ENCODE results near the gene WFS1. TPM values are rescaled to one million over a fixed set of nuclear protein-coding genes. Genes with fewer than 3 reads are reported as not detected.
A peak's percentile ranks its signal among the peaks of the same experiment; 100 is the strongest.

The WFS1 gene
- polyA plus RNA-seq, 4 donors: 4.1 to 35.1 (median 12.2) TPM

- 83 to 88% (median 84%) methylated on average over 16 of the region's 16 CpGs for WGBS, 3 donors
- no peak overlapping the region for H3K4me3 ChIP-seq (ENCODE audit: low read depth in 1 of 3, low read length in 3 of 3)
- H3K27me3 ChIP-seq (ENCODE audit: control insufficient read depth in 3 of 3, insufficient read depth in 3 of 3, low read length in 3 of 3): peaks cover 0 to 18% (median 3%) of the 10 kb centered on the region in 3 donors
- H3K4me1 ChIP-seq (ENCODE audit: control insufficient read depth in 3 of 3, insufficient read depth in 2 of 3, low read depth in 1 of 3, low read length in 2 of 3): no peaks in the 10 kb centered on the region
- no peaks in the 10 kb centered on the region for H3K36me3 ChIP-seq (ENCODE audit: control insufficient read depth in 3 of 3, insufficient read depth in 2 of 3, low read depth in 1 of 3, low read length in 3 of 3)
- H3K9me3 ChIP-seq (ENCODE audit: control insufficient read depth in 2 of 2, insufficient read depth in 1 of 2, low read depth in 1 of 2, low read length in 1 of 2): peaks cover 0 to 4% of the 10 kb centered on the region in 2 donors
- no peak overlapping the region for H3K27ac ChIP-seq (ENCODE audit: low read depth in 1 of 3, low read length in 2 of 3)
- DNase-seq (no peak), FAIRE-seq (no peak)
Measured at GRCh38 chr4:6241062-6241845, 28.4 kb upstream of the WFS1 start.

DNA sequence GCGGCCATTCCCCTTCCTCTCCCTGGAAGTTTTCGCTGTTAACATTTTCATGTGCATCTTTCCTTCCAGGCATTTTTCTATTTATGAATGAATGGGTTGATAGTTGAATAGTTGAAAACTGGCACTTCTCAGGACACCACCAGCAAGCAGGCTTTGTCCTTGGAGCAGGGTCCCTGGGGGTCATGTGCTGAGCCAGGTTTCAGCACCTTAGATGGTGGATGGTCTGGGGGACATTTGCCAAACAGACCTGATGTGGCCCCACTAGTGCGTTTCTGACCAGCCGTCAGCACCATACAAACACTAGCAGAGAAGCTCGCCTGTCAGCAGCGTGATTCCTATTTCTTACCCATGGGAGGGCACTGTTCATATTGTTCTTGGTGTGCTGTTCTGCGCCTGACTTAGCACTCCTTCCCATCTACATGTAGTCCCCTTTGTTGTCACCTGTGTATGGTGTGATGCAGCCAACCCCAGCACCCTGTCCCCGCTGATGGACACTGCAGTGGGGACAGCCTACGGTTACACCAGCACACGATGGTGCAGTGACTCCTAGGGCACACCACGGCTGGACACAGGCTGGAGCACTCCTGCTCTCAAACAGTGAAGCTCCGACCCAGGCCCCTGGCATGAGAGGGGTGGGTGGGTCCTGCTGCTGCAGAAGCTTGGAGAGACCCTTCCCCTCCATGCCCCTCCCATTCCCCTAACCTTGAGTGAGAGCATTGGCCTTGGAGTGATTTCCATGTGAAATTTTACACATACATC lies 27.2 kb upstream of the WFS1 start:
- H3K9me3 ChIP-seq (ENCODE audit: control insufficient read depth in 2 of 2, insufficient read depth in 1 of 2, low read depth in 1 of 2, low read length in 1 of 2): peaks cover 0 to 4% of the 10 kb centered on the region in 2 donors
- 74 to 81% (median 77%) methylated on average over 12 of the region's 12 CpGs for WGBS, 3 donors
- no peaks in the 10 kb centered on the region for H3K4me1 ChIP-seq (ENCODE audit: control insufficient read depth in 3 of 3, insufficient read depth in 2 of 3, low read depth in 1 of 3, low read length in 2 of 3)
- DNase-seq: no peak
- FAIRE-seq: no peak
- H3K36me3 ChIP-seq (ENCODE audit: control insufficient read depth in 3 of 3, insufficient read depth in 2 of 3, low read depth in 1 of 3, low read length in 3 of 3): no peaks in the 10 kb centered on the region
- peaks cover 0 to 22% (median 8%) of the 10 kb centered on the region in 3 donors for H3K27me3 ChIP-seq (ENCODE audit: control insufficient read depth in 3 of 3, insufficient read depth in 3 of 3, low read length in 3 of 3)
- no peak overlapping the region for H3K4me3 ChIP-seq (ENCODE audit: low read depth in 1 of 3, low read length in 3 of 3)
- no peak overlapping the region for H3K27ac ChIP-seq (ENCODE audit: low read depth in 1 of 3, low read length in 2 of 3)

DNA sequence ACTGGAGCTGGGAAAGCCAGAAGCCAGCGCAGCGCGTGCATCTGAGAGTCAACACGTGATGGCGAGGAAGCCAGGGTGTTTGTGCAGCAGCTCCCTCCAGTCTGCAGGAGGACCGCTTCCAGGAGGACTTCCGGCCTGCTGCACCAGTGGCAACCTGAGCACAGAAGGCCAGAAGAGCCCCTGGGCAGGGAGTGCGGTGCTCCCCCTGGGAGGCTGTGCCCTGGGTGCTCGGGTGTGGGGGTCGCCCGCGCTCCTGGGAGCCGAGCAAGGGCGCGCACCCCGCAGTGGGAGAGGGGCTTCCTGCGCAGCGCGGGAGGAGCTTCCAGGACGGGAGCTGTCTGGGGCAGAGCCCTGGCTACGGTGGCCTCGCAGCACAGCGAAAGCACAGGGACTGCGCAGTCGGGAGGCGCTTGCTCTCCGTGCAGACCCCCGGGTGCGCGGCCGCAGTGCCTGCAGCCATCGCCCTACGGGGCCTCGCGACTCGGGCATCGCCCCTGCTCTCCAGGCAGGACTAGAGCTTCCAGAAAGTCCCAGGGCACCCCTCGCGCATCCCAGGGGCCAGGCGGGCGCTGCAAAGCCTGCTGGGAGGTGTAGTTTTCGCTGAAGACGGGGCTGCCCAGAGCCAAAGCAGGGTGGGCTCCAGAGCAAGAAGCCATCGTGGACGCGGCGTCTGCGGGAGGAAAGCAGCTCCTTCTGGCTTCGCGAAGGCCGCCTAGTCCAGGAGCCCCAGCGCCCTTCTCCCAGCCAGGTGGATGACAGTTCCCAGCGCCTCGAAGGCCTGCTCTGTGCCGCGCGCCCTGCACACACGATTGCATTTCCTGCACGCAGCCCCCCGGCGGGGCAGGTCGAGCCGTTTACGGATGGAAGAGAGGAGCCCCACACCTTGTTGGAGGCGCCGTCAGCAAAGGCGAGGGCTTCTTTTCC lies 24.1 kb upstream of the WFS1 start:
- peak overlapping the region in 1 of 3 donors; percentile 15 for H3K4me3 ChIP-seq (ENCODE audit: low read depth in 1 of 3, low read length in 3 of 3)
- no peak for FAIRE-seq
- peaks cover 0 to 31% (median 12%) of the 10 kb centered on the region in 3 donors for H3K27me3 ChIP-seq (ENCODE audit: control insufficient read depth in 3 of 3, insufficient read depth in 3 of 3, low read length in 3 of 3)
- no peak overlapping the region for H3K27ac ChIP-seq (ENCODE audit: low read depth in 1 of 3, low read length in 2 of 3)
- peaks cover 0 to 4% of the 10 kb centered on the region in 2 donors for H3K9me3 ChIP-seq (ENCODE audit: control insufficient read depth in 2 of 2, insufficient read depth in 1 of 2, low read depth in 1 of 2, low read length in 1 of 2)
- H3K4me1 ChIP-seq (ENCODE audit: control insufficient read depth in 3 of 3, insufficient read depth in 2 of 3, low read depth in 1 of 3, low read length in 2 of 3): no peaks in the 10 kb centered on the region
- 14 to 37% (median 32%) methylated on average over 50 to 67 of the region's 67 CpGs for WGBS, 3 donors
- H3K36me3 ChIP-seq (ENCODE audit: control insufficient read depth in 3 of 3, insufficient read depth in 2 of 3, low read depth in 1 of 3, low read length in 3 of 3): no peaks in the 10 kb centered on the region
- peak in 1 of 2 donors; percentile 18 for DNase-seq

- no peak for FAIRE-seq
- Histone ChIP-seq H3K4me1 (ENCODE audit: control insufficient read depth in 3 of 3, insufficient read depth in 2 of 3, low read depth in 1 of 3, low read length in 2 of 3) (no peaks in the 10 kb centered on the region), H3K4me3 (ENCODE audit: low read depth in 1 of 3, low read length in 3 of 3) (peak overlapping the region in 1 of 3 donors; percentile 15), H3K27me3 (ENCODE audit: control insufficient read depth in 3 of 3, insufficient read depth in 3 of 3, low read length in 3 of 3) (peaks cover 0 to 32% (median 12%) of the 10 kb centered on the region in 3 donors), H3K36me3 (ENCODE audit: control insufficient read depth in 3 of 3, insufficient read depth in 2 of 3, low read depth in 1 of 3, low read length in 3 of 3) (no peaks in the 10 kb centered on the region), H3K27ac (ENCODE audit: low read depth in 1 of 3, low read length in 2 of 3) (no peak overlapping the region), H3K9me3 (ENCODE audit: control insufficient read depth in 2 of 2, insufficient read depth in 1 of 2, low read depth in 1 of 2, low read length in 1 of 2) (peaks cover 0 to 4% of the 10 kb centered on the region in 2 donors)
- WGBS, 3 donors: 51 to 66% (median 55%) methylated on average over 9 of the region's 9 CpGs
- DNase-seq: no peak
Measured at GRCh38 chr4:6246170-6246634, 23.4 kb upstream of the WFS1 start.

DNA sequence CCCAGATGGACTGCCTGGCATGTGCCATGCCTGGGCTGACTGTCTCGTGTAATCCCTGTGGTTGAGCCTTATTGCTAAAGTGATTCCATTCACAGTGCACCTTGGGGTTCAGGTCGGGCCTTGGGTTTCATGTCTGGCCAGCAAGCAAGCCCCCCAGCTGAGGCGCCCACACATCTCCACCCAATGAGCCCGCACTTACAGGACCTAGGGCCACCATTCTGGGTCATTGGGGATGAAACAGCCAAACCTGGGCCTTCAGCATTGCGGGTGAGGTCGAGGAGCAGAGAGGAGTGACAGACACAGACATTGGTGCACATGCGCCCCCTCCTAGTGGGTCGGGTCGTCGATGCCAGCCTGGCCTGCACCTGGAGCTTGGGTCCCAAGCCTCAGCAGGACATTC lies 21.3 kb upstream of the WFS1 start:
- peaks cover 0 to 4% of the 10 kb centered on the region in 2 donors for H3K9me3 ChIP-seq (ENCODE audit: control insufficient read depth in 2 of 2, insufficient read depth in 1 of 2, low read depth in 1 of 2, low read length in 1 of 2)
- DNase-seq (no peak), FAIRE-seq (no peak)
- H3K27ac ChIP-seq (ENCODE audit: low read depth in 1 of 3, low read length in 2 of 3): no peak overlapping the region
- WGBS, 3 donors: 67 to 74% (median 72%) methylated on average over 10 of the region's 10 CpGs
- peaks cover 0 to 32% (median 12%) of the 10 kb centered on the region in 3 donors for H3K27me3 ChIP-seq (ENCODE audit: control insufficient read depth in 3 of 3, insufficient read depth in 3 of 3, low read length in 3 of 3)
- H3K4me3 ChIP-seq (ENCODE audit: low read depth in 1 of 3, low read length in 3 of 3): no peak overlapping the region
- no peaks in the 10 kb centered on the region for H3K36me3 ChIP-seq (ENCODE audit: control insufficient read depth in 3 of 3, insufficient read depth in 2 of 3, low read depth in 1 of 3, low read length in 3 of 3)
- no peaks in the 10 kb centered on the region for H3K4me1 ChIP-seq (ENCODE audit: control insufficient read depth in 3 of 3, insufficient read depth in 2 of 3, low read depth in 1 of 3, low read length in 2 of 3)

DNA sequence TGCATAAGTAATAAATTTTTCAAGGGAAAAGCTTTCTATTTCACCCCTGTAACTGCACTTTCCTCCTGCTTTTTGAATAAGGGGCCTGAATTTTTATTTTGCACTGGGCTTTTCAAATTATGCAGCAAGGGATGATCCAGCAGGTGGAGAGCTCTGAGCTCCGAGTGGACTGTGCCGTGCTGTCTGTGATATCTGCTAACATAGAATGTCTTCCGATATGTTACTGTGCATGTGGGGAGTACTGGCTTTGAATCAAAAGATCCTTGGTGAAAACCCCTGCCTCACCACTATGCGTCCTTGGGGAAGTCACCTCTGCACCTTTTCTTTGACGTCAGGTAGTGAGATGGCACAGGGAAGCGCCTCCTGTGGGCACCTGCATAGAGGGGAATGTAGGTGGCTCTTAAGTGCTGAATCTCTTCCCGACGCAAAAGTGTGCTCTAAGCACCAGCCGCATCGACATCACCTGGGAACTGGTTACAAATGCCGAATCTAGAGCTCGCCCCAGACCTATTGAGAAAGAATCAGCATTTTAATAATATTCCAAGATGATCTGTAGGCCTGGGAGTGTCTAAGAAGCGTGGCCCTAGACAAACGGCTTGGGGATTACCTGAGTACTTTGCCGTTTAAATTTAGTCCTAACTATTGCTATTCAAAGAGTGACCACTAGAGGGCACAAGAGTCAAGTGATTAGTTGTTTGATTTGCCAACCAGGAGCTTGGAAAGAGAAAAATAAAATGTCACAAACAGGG lies 19.2 kb upstream of the WFS1 start:
- Histone ChIP-seq H3K36me3 (ENCODE audit: control insufficient read depth in 3 of 3, insufficient read depth in 2 of 3, low read depth in 1 of 3, low read length in 3 of 3) (no peaks in the 10 kb centered on the region), H3K4me3 (ENCODE audit: low read depth in 1 of 3, low read length in 3 of 3) (no peak overlapping the region), H3K4me1 (ENCODE audit: control insufficient read depth in 3 of 3, insufficient read depth in 2 of 3, low read depth in 1 of 3, low read length in 2 of 3) (no peaks in the 10 kb centered on the region), H3K27me3 (ENCODE audit: control insufficient read depth in 3 of 3, insufficient read depth in 3 of 3, low read length in 3 of 3) (peaks cover 0 to 23% (median 8%) of the 10 kb centered on the region in 3 donors), H3K9me3 (ENCODE audit: control insufficient read depth in 2 of 2, insufficient read depth in 1 of 2, low read depth in 1 of 2, low read length in 1 of 2) (no peaks in the 10 kb centered on the region), H3K27ac (ENCODE audit: low read depth in 1 of 3, low read length in 2 of 3) (no peak overlapping the region)
- FAIRE-seq: no peak
- 17 to 18% (median 18%) methylated on average over 15 of the region's 15 CpGs for WGBS, 3 donors
- peak; percentile 75 to 77 for DNase-seq

DNA sequence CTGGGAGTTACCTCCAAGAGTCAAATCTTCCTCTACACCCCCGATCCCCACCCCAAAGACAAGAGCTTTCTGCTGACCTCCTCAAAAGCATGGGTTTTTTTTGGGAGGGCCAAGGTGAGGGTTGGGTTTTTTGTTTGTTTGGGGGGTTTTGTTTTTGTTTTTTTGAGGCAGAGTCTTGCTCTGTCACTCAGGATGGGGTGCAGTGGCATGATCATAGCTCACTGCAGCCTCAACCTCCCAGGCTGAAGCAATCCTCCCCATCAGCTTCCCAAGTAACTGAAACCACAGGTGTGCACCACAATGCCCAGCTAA lies 18.7 kb upstream of the WFS1 start:
- FAIRE-seq (no peak), DNase-seq (no peak)
- no peak overlapping the region for H3K27ac ChIP-seq (ENCODE audit: low read depth in 1 of 3, low read length in 2 of 3)
- H3K4me1 ChIP-seq (ENCODE audit: control insufficient read depth in 3 of 3, insufficient read depth in 2 of 3, low read depth in 1 of 3, low read length in 2 of 3): no peaks in the 10 kb centered on the region
- H3K27me3 ChIP-seq (ENCODE audit: control insufficient read depth in 3 of 3, insufficient read depth in 3 of 3, low read length in 3 of 3): peaks cover 0 to 18% (median 8%) of the 10 kb centered on the region in 3 donors
- H3K4me3 ChIP-seq (ENCODE audit: low read depth in 1 of 3, low read length in 3 of 3): no peak overlapping the region
- 0% methylated on average over 1 of the region's 1 CpG for WGBS, 3 donors
- no peaks in the 10 kb centered on the region for H3K9me3 ChIP-seq (ENCODE audit: control insufficient read depth in 2 of 2, insufficient read depth in 1 of 2, low read depth in 1 of 2, low read length in 1 of 2)
- H3K36me3 ChIP-seq (ENCODE audit: control insufficient read depth in 3 of 3, insufficient read depth in 2 of 3, low read depth in 1 of 3, low read length in 3 of 3): no peaks in the 10 kb centered on the region

All from small intestine (tissue), 7 donors.